Large intestine (tissue), 3 donors: ENCODE results near the gene TRIM39. TPM values are rescaled to one million over a fixed set of nuclear protein-coding genes. Genes with fewer than 3 reads are reported as not detected.

ENCODE experiments used
- DNase-seq, 2 donors: peaks; one replicate each; pipeline versions ENCODE4 v3.0.0 to v3.0.0-alpha.2; 2013
- H3K27ac ChIP-seq: one replicate; pipeline ENCODE4 v1.5.1; 2013; ENCODE audit warnings: low read length
- H3K27me3 ChIP-seq: 2 replicates; pipeline ENCODE4 v1.6.1; 2013; ENCODE audit warnings: low read length; ENCODE audit not compliant: control insufficient read depth, insufficient read depth
- H3K36me3 ChIP-seq: 2 replicates; pipeline ENCODE4 v1.6.1; 2013; ENCODE audit warnings: low read length; ENCODE audit not compliant: control insufficient read depth, insufficient read depth
- H3K4me1 ChIP-seq: one replicate; pipeline ENCODE4 v1.6.1; 2013; ENCODE audit warnings: low read length; ENCODE audit not compliant: control insufficient read depth, insufficient read depth
- H3K4me3 ChIP-seq: one replicate; pipeline ENCODE4 v1.5.1; 2013; ENCODE audit warnings: low read length
- H3K9me3 ChIP-seq: one replicate; pipeline ENCODE4 v1.6.1; 2013; ENCODE audit warnings: mild to moderate bottlenecking, low read depth, low read length, moderate library complexity; ENCODE audit not compliant: control insufficient read depth
- WGBS: methylation state at CpG from one replicate; pipeline ENCODE4 v1.1.5; 2013; ENCODE audit warnings: low lambda C conversion rate; ENCODE audit not compliant: insufficient coverage; 5-methylcytosine and 5-hydroxymethylcytosine counted together
- polyA plus RNA-seq: library from polyadenylated mRNA; unstranded; fragments of 120-200 nt; gene quantifications from one replicate; pipeline ENCODE4 v1.2.1, GENCODE V29; 2013

The TRIM39 gene
- polyA plus RNA-seq, 1 donor = 10.9 TPM

- H3K9me3 ChIP-seq = no peaks in the 10 kb centered on the region
- DNase-seq = no peak
- H3K27me3 ChIP-seq = no peaks in the 10 kb centered on the region
- peaks cover 17% of the 10 kb centered on the region for H3K4me1 ChIP-seq
- H3K4me3 ChIP-seq = no peak overlapping the region
- H3K27ac ChIP-seq = no peak overlapping the region
- peaks cover 21% of the 10 kb centered on the region for H3K36me3 ChIP-seq
- 100% methylated on average over 1 of the region's 1 CpG for WGBS
These were observed 13.9 kb upstream of the TRIM39 start for GRCh38 chr6:30312676-30313321.

GRCh38 chr6:30315156-30315555, 11.6 kb upstream of the TRIM39 start:
- no CpG with 5 or more reads among the region's 3 CpGs for WGBS
- H3K4me1 ChIP-seq = peaks cover 17% of the 10 kb centered on the region
- H3K27me3 ChIP-seq = no peaks in the 10 kb centered on the region
- H3K9me3 ChIP-seq = no peaks in the 10 kb centered on the region
- peak; percentile 10 to 60 for DNase-seq
- H3K4me3 ChIP-seq = no peak overlapping the region
- H3K36me3 ChIP-seq = peaks cover 21% of the 10 kb centered on the region
- no peak overlapping the region for H3K27ac ChIP-seq

- Histone ChIP-seq H3K4me3 (no peak overlapping the region), H3K9me3 (no peaks in the 10 kb centered on the region), H3K27me3 (no peaks in the 10 kb centered on the region), H3K4me1 (peaks cover 12% of the 10 kb centered on the region), H3K27ac (no peak overlapping the region), H3K36me3 (peaks cover 11% of the 10 kb centered on the region)
- no CpG with 5 or more reads among the region's 6 CpGs for WGBS
- DNase-seq = peak in 1 of 2 donors; percentile 36
These were observed 8.7 kb upstream of the TRIM39 start for GRCh38 chr6:30317913-30318589.

- H3K4me1 ChIP-seq = peaks cover 14% of the 10 kb centered on the region
- no peak overlapping the region for H3K27ac ChIP-seq
- no peak for DNase-seq
- H3K36me3 ChIP-seq = peaks cover 3% of the 10 kb centered on the region
- H3K9me3 ChIP-seq = no peaks in the 10 kb centered on the region
- H3K27me3 ChIP-seq = no peaks in the 10 kb centered on the region
- WGBS = no CpG with 5 or more reads among the region's 1 CpG
- no peak overlapping the region for H3K4me3 ChIP-seq
These were observed 7.4 kb upstream of the TRIM39 start for GRCh38 chr6:30319146-30319835.

- Histone ChIP-seq H3K4me1 (peaks cover 16% of the 10 kb centered on the region), H3K27me3 (no peaks in the 10 kb centered on the region), H3K27ac (no peak overlapping the region), H3K36me3 (no peaks in the 10 kb centered on the region), H3K4me3 (no peak overlapping the region), H3K9me3 (no peaks in the 10 kb centered on the region)
- WGBS = 90% methylated on average over 2 of the region's 6 CpGs
- DNase-seq = peak in 1 of 2 donors; percentile 41
These were observed 4.9 kb upstream of the TRIM39 start for GRCh38 chr6:30321692-30322388.

- Histone ChIP-seq H3K9me3 (no peaks in the 10 kb centered on the region), H3K36me3 (no peaks in the 10 kb centered on the region), H3K4me1 (peaks cover 16% of the 10 kb centered on the region), H3K27ac (no peak overlapping the region), H3K4me3 (no peak overlapping the region), H3K27me3 (no peaks in the 10 kb centered on the region)
- no peak for DNase-seq
- 93% methylated on average over 3 of the region's 20 CpGs for WGBS
These were observed 3.9 kb upstream of the TRIM39 start for GRCh38 chr6:30322527-30323501.

GRCh38 chr6:30323806-30324205, 2.9 kb upstream of the TRIM39 start:
- no peak overlapping the region for H3K27ac ChIP-seq
- H3K9me3 ChIP-seq = no peaks in the 10 kb centered on the region
- no peaks in the 10 kb centered on the region for H3K27me3 ChIP-seq
- 100% methylated on average over 1 of the region's 1 CpG for WGBS
- H3K36me3 ChIP-seq = no peaks in the 10 kb centered on the region
- H3K4me3 ChIP-seq = no peak overlapping the region
- H3K4me1 ChIP-seq = peaks cover 15% of the 10 kb centered on the region
- no peak for DNase-seq

- H3K4me1 ChIP-seq = peaks cover 15% of the 10 kb centered on the region
These were observed 1.4 kb upstream of the TRIM39 start for GRCh38 chr6:30325150-30325872.

GRCh38 chr6:30325873-30326525, 728 bp upstream of the TRIM39 start:
- peak; percentile 57 to 92 for DNase-seq
- 4% methylated on average over 4 of the region's 29 CpGs for WGBS
- Histone ChIP-seq H3K9me3 (no peaks in the 10 kb centered on the region), H3K27ac (peak overlapping the region; percentile 88), H3K27me3 (no peaks in the 10 kb centered on the region), H3K4me3 (peak overlapping the region; percentile 85), H3K36me3 (peaks cover 15% of the 10 kb centered on the region), H3K4me1 (peaks cover 15% of the 10 kb centered on the region)

More at GRCh38 chr6:30325150-30325872, 1.4 kb upstream of the TRIM39 start:
- H3K9me3 ChIP-seq = no peaks in the 10 kb centered on the region
- no peak for DNase-seq
- no CpG with 5 or more reads among the region's 10 CpGs for WGBS
- peak overlapping the region; percentile 88 for H3K27ac ChIP-seq
- no peaks in the 10 kb centered on the region for H3K27me3 ChIP-seq
- H3K36me3 ChIP-seq = peaks cover 10% of the 10 kb centered on the region
- H3K4me3 ChIP-seq = peak overlapping the region; percentile 85
